ENCODE measurements around the gene SH3BGRL2.
"Not testable (repeated sequence)": the region's sequence is repeated elsewhere in the genome, so short reads cannot be mapped to it uniquely, and the experiment has no call there.

SH3BGRL2 gene

DNA sequence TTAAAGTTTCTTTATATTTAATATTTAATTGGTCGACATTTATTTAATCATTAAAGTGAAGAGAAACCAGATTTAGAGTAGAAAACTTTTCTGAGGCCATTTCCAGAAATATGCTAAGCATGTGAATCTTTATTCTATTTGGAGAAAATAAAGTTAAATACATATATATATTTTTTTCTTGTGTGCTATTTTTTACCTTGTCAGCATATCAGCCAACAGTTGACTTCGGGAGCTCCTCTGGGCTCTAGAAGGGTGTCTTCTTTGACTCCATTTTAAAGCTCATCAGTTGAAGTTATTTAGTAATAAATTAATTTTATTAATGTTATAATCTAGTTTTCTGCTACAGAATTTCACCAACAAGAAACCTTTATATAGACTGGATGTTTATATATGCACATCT lies 73.1 kb downstream of the SH3BGRL2 start:
- DNase-seq, result no peak

- no peak for DNase-seq
These were observed 74.4 kb downstream of the SH3BGRL2 start for GRCh38 chr6:79705456-79705995.

DNA sequence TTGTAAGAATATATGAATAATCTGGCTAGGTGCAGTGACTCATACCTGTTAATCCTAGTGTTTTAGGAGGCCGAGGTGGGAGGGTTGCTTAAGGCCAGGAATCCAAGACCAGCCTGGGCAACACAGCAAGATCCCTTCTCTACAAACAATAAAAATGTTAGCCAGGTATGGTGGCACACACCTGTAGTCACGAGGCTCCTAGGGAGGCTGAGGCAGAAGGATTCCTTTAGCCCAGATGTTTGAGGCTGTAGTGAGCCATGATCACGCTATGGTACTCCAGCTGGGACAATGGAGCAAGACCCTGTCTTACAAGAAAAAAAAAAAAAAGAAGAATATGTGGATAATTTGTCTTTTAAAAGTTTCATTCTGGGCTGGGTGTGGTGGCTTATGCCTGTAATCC lies 75.4 kb downstream of the SH3BGRL2 start:
- no peak for DNase-seq

DNA sequence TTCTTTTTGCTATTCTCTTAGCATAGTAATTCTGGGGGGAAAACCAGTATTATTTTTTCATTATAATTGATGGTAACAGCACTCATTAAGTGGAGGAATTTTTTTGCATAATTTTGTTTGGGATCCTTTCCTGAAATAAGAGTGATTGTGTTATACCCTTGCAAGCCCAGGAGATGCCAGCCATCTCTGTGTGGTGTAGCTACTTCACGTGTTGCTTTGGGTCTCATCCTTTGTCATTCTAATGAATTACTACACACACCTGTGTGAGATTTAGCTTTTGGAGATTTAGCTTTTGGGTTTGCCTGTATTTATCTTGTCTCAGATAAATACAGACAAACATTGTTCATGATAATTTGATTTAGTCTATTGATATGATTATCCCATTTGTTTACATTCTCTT lies 76.5 kb downstream of the SH3BGRL2 start:
- DNase-seq, result no peak

DNA sequence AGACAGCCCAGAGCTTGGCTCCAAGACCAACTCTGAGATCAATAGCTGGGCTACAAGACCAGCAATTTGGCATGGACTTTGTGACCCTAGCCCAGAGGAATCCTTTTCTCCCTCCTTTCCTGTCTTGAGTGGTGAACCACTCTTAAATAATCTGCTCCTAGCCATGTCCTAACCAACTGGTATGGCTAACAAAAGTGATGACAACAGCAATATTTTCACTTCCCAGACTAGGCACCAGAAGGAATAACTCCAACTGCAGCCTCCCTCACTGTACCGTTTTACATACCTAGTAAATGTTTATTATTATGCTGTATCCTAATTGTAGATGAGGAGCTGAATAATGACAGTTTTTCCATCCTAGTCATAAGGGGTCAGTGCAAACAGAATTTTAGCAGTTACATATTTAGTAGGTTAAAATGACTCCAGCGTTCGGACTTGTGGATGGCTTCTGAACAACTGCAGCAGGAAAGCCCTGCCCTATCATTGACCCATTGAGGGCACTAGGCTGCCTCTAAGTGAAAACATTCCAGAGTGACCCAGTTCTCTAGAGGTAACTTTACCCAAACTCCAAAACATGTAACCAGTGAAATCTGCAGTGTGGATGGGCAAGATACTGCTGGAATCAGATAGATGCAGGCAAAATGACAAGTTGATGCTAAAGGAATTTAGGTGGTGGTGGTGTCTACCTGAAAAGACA lies 77.1 kb downstream of the SH3BGRL2 start:
- DNase-seq, result no peak

- no peak for DNase-seq
These were observed 79.0 kb downstream of the SH3BGRL2 start for GRCh38 chr6:79710127-79710526.

DNA sequence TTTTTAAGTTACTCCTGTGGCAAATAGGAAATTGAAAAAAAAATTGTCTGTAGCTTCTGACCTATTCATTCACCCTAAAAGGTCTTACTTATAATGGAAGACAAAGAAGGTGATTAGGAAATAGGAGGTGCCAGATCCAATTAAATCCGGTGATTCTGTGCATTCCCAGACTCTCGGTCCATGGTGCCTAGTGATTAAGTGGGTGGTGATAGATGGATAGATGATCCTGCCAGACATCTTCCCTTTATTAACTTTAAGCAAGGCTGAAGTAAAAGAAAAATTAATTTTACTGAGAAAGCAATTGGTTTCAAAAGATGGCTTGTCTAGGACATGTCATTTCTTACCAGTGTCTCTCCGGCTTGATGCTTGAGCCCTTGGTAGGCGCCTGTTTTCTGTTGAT lies 80.0 kb downstream of the SH3BGRL2 start:
- DNase-seq, result no peak

DNA sequence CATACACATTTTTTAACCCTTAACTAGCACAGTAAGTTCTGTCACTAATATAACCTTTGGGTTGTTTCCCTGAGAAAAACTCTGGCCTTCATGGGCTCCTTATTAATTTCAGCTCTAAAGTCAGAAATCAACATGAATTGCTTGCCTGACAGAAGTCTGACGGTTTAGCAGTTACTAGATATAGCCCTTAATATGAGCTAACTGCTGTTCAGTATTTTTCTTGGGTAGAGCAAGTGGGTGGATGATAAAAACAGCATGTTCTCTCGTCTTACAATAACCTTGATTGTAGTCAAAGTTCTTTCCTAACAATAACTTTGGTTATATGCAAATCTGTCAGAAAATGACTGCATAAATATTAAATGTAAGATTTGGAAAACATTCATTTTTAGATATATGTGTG lies 81.0 kb downstream of the SH3BGRL2 start:
- DNase-seq, result no peak

- no peak for DNase-seq
These were observed 81.5 kb downstream of the SH3BGRL2 start for GRCh38 chr6:79712616-79713135.

DNA sequence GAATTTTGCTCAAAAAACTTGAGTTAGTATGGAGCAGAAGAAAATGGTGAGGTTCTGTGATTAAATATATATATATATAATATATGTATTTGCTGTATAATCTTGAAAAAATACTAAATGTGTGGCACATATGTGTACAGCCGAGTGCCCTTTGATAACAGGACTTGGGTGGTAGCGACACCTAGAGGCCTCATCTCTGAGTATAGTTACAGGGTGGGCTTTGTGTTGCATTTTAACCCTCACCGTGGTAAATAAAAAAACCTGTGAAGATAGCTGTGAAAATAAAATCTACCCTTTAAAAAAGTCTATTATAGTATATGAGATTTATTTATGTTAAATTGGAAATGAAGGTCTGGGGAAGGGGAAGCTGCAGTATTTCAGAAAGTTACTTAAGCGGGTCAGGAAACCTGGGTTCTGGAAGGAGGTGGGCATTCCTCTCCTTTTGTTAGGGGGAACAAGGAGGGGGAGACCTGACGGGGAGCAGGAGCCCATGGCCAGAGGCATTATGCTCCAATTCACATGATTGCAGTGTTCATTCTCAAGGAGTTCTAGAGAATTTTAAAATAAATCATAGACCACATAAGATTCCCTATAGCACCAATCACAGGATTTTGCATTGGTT lies 82.7 kb downstream of the SH3BGRL2 start:
- DNase-seq, result peak; percentile 47

DNA sequence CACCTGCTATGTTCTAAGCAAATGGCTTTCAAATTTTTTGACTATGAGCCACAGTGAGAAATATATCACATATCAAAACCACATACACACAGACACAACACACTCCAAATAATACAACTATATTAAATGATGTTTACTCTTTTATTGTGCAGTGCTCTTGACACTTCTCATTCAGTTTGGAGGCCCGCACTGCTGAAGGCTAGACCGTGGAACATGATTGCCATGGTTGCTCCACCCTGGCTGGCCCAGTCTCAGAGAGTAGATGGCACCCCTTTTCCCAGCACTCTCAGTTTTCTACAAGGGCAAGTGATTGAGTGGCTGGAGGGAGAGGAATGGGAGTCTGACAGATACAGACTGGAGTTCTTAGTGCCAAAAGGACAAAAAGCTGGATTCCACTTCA lies 86.9 kb downstream of the SH3BGRL2 start:
- DNase-seq, result no peak

DNA sequence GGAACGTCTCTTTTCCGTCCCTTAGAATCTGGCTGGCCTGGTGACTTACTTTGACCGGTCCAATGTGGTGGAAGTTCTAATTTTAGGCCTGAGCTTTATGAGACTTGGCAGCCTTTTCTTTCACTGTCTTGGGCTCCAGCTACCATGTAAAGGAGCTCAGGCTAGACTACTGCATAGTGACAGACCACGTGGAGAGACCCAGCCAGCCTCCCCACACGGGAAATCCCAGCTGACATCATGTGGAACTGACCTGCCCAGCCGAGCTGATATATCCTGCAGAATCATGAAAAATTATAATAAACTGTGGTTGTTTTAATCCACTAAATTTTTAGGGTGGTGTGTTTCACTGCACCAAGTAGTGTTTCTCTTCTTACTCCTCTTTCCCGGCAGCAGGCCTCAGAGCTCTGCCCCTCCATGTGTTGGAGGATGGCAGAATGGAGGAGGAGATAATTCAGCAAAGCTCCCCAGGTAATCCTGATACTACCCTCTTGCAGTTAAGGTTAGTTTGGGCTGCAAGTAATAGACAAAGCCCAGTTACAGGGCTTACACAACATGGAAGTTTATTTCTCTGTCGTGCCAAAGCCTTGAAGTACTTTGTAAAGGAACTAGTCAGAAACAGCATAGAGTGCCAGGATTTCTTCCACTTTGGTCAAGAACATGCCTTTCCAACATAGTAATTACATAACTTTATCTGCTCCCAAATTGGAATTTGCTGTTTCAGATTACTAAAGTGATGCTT lies 87.5 kb downstream of the SH3BGRL2 start:
- no peak for DNase-seq

GRCh38 chr6:79719248-79719960 lies 88.3 kb downstream of the SH3BGRL2 start:
- no peak for DNase-seq

GRCh38 chr6:79724816-79725215 lies 93.7 kb downstream of the SH3BGRL2 start:
- no peak for DNase-seq

DNA sequence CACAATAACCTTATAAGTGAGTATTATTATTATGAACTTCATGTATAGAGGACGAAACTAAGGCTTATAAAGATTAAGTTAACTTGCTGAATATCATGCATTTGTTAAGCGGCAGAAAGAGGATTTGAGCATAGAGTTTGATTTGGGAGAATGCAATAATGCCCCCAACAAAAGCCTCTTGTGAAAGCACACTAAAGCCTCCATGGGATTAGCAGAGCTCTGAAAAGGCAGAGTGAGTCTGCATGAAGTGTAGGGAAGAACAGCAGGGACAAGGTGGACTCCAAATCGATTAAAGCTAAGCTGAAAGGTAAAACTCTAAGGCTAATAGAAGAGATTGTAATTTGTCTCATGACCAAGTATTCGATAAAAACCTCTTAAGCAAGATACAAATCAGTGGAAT lies 100.3 kb downstream of the SH3BGRL2 start:
- DNase-seq, result no peak

GRCh38 chr6:79733388-79733787 lies 102.3 kb downstream of the SH3BGRL2 start:
- DNase-seq, result no peak

GRCh38 chr6:79734374-79734773 lies 103.2 kb downstream of the SH3BGRL2 start:
- DNase-seq, result no peak

- DNase-seq, result no peak
These were observed 104.1 kb downstream of the SH3BGRL2 start for GRCh38 chr6:79735183-79735582.

DNA sequence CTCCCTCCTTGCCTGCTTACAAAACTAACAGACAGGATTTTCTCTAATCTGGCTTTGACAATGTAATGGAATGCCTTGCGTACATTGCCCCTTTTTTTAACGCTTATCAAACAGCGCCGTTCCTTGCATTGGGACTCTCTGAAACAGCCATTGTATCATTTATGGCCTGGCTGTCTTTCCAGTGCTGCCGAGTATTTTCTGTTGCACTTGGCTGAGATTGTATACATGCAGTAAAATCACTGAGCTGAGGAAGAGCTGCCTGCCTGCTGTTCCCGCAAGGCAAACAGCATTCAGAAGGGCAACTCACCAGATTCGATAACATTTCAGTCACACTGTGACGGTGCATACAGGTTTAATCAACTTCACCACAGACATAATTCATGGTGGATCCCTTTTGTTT lies 106.0 kb downstream of the SH3BGRL2 start:
- no peak for DNase-seq

DNA sequence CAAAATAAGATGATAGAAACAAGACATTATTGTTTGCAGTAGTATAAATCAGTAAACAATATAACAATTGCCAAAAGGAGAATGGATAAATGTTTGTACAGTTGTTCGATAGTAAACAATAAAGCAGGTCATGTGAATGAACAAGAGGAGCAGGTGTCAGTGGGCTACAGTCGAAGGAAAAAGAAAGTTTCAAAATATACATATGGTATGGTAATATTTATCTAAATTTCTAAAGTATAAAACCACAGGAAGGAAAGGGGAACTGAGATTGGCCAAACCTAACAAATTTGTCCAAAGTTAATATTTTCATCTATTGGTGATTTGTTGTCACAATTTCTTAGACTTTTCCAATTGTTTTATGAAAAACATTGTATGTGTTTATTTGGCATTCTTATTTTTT lies 110.9 kb downstream of the SH3BGRL2 start:
- DNase-seq, result no peak

- DNase-seq, result not testable (repeated sequence)
These were observed 114.2 kb downstream of the SH3BGRL2 start for GRCh38 chr6:79745282-79745681.

DNA sequence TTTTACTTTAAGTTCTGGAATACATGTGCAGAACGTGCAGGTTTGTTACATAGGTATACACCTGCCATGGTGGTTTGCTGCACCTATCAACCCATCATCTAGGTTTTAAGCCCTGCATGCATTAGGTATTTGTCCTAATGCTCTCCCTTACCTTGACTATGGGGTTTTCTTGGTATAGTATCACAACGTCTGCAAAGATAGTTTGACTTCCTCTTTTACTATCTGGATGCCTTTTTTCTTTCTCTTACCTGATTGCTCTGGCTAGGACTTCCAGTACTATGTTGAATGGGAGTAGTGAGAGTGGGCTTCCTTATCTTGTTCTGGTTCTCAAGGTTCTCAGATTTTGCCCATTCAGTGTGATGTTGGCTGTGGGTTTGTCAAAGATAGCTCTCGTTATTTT lies 115.2 kb downstream of the SH3BGRL2 start:
- DNase-seq, result not testable (repeated sequence)

DNA sequence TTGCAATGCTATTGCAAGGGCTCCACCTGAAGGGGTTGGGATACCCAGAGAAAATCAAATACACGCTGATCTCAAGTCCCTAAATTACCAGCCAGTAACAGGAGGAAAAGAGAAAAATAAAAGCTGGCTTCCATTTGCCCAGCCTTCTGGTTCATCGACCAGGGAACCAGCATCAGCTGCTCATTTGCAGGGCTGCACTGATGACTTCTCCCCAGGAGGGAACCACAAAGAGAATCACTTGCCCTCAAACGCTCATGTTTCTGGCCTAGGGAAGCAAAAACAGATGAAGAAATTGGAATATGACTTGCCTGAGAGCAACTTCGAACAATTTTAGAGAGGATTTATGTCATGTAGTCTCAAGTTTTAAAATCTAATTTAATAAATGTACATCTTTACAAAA lies 119.7 kb downstream of the SH3BGRL2 start:
- DNase-seq, result no peak
